OCI-LY7 (cell line): Measurements from ENCODE around the gene CHCHD5.

Experiments
- CTCF ChIP-seq: fragments of 200-600 bp; sonication (generic); conservative IDR thresholded peaks from 2 replicates; pipeline ENCODE4 v1.5.1; 2014; ENCODE audit warnings: mild to moderate bottlenecking, antibody characterized with exemption, low read length, moderate library complexity, mixed read lengths
- EZH2phosphoT487 ChIP-seq: fragments of 200-600 bp; sonication (generic); IDR thresholded peaks from 2 replicates; pipeline ENCODE4 v1.6.1; 2018; ENCODE audit warnings: low read depth, borderline replicate concordance, mild to moderate bottlenecking, mixed run types, antibody characterized with exemption, low read length, moderate library complexity, mixed read lengths

DNA sequence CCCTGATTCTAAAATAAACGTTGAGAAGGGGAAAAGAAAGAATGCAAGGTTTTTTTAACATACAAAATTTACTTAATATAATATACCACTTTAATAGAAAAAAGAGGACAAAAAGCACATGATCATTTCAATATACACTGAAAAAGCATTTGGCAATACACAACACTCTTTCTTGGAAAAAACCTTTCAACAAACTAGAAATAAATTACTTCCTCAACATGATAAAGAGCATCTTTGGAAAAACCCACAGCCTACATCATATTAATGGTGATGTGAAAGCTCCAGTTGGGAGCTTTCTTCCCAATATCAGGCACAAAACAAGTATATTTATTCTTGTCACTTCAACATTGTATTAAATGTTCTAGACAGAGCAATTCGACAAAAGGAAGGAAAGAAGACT, 45.1 kb upstream of the CHCHD5 start:
- TF ChIP-seq CTCF (no peak), EZH2phosphoT487 (no peak)
